BLaER1 treated with 17β-estradiol and CSF1 and Interleukin-3, amounts not matched to agents 10 nM and 100 nM (cell line): ENCODE results near the gene RNF150.

Experiments
- H3K27ac ChIP-seq, 11 experiments: shearing (Covaris generic); formaldehyde crosslinking; 2 replicates each; pipeline ENCODE4 v1.8.1; 2022
- H3K27me3 ChIP-seq, 11 experiments: shearing (Covaris generic); formaldehyde crosslinking; 2 replicates each; pipeline ENCODE4 v1.8.1; 2022
- H3K36me3 ChIP-seq, 11 experiments: shearing (Covaris generic); formaldehyde crosslinking; 2 replicates each; pipeline ENCODE4 v1.8.1; 2022
- H3K4me1 ChIP-seq, 10 experiments: shearing (Covaris generic); formaldehyde crosslinking; 2 replicates each; pipeline ENCODE4 v1.8.1; 2022
- H3K4me2 ChIP-seq, 11 experiments: shearing (Covaris generic); formaldehyde crosslinking; 2 replicates each; pipeline ENCODE4 v1.8.1; 2022
- H3K4me3 ChIP-seq, 10 experiments: shearing (Covaris generic); formaldehyde crosslinking; 2 replicates each; pipeline ENCODE4 v1.8.1; 2022
- H3K9ac ChIP-seq, 11 experiments: shearing (Covaris generic); formaldehyde crosslinking; 2 replicates each; pipeline ENCODE4 v1.8.1; 2022
- H3K9me3 ChIP-seq, 11 experiments: shearing (Covaris generic); formaldehyde crosslinking; replicated peaks in 1 of 11; 2 replicates each; pipeline ENCODE4 v1.8.1; 2022
- H4K20me1 ChIP-seq, 11 experiments: shearing (Covaris generic); formaldehyde crosslinking; 2 replicates each; pipeline ENCODE4 v1.8.1; 2022
- Cebpa-rat ChIP-seq, 11 experiments: shearing (Covaris generic); IDR thresholded peaks; 2 replicates each; pipeline ENCODE4 v1.8.1; 2022

Gene RNF150

GRCh38 chr4:140851032-140851636 lies 282.1 kb downstream of the RNF150 start:
- Histone ChIP-seq H3K9ac (no peak overlapping the region), H3K9me3 (no peaks in the 10 kb centered on the region), H3K4me1 (peaks cover 0 to 16% (median 0%) of the 10 kb centered on the region in 10 experiments; a peak in 6 of 20 replicates), H3K4me2 (no peak overlapping the region; a peak in 1 of 22 replicates), H3K36me3 (no peaks in the 10 kb centered on the region), H4K20me1 (no peaks in the 10 kb centered on the region), H3K27me3 (no peaks in the 10 kb centered on the region), H3K4me3 (no peak overlapping the region), H3K27ac (no peak overlapping the region)
- no peak for TF ChIP-seq Cebpa-rat (IDR thresholded peaks at IDR 0.05)

DNA sequence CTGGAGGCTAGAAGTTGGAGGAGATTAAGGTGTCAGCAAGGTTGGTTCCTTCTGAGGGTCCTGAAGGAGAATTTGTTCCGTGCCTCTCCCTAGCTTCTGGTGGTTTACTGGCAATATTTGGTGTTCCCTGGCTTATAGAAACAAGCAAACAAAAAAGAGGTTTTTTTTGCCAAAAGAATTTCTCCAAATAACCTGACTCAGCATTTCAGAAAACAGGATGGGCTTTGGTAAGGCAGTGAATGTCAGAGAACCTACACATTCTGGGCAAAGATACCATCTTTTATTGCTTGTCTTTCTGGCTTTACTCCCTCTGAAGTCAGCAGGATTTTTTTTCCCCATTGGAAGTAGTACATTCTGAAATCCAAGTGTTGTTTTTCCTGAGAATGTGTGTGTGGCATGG lies 283.7 kb downstream of the RNF150 start:
- no peak overlapping the region; a peak in 1 of 22 replicates for H3K9ac ChIP-seq

GRCh38 chr4:140846736-140847135 lies 286.5 kb downstream of the RNF150 start:
- no peak overlapping the region for H3K4me3 ChIP-seq
- 0 out of 22 replicates have a peak, but pooled peaks cover 0 to 4% (median 0%) of the 10 kb centered on the region in 11 experiments for H3K9me3 ChIP-seq
- H3K4me1 ChIP-seq: peaks cover 0 to 16% (median 0%) of the 10 kb centered on the region in 10 experiments; a peak in 6 of 20 replicates
- no peak overlapping the region for H3K27ac ChIP-seq
- no peaks in the 10 kb centered on the region for H3K36me3 ChIP-seq
- TF ChIP-seq Cebpa-rat (IDR thresholded peaks at IDR 0.05): no peak
- no peak overlapping the region for H3K9ac ChIP-seq
- no peak overlapping the region for H3K4me2 ChIP-seq
- no peaks in the 10 kb centered on the region for H3K27me3 ChIP-seq
- H4K20me1 ChIP-seq: no peaks in the 10 kb centered on the region

More for the DNA sequence above, 283.7 kb downstream of the RNF150 start:
- H3K4me3 ChIP-seq: no peak overlapping the region
- no peak for TF ChIP-seq Cebpa-rat (IDR thresholded peaks at IDR 0.05)
- H3K27ac ChIP-seq: no peak overlapping the region
- H3K36me3 ChIP-seq: no peaks in the 10 kb centered on the region
- no peaks in the 10 kb centered on the region for H3K27me3 ChIP-seq
- peaks cover 0 to 16% (median 0%) of the 10 kb centered on the region in 10 experiments; a peak in 6 of 20 replicates for H3K4me1 ChIP-seq
- H4K20me1 ChIP-seq: no peaks in the 10 kb centered on the region
- peak overlapping the region in 2 of 11 experiments; percentile 9 to 50; a peak in 1 of 22 replicates for H3K4me2 ChIP-seq
- H3K9me3 ChIP-seq: 0 out of 22 replicates have a peak, but pooled peaks cover 0 to 4% (median 0%) of the 10 kb centered on the region in 11 experiments

DNA sequence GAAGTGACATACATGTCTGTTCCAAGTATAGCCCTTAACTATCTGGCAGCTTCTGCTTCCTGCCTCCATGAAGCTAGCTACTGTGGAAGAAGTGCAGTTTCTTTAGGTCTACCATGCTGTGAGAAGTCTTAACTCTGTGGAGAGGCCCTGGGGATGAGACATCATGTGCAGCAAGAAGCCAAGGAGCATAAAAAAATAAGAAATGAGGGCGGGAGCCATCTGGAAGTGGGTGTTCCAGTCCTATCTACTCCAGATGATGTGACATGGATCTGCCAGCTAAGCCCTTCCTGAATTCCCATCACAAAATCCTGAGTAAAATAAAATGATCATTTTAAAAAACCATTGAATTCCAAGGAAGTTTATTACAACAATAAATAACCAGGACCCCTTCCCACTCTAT lies 289.2 kb downstream of the RNF150 start:
- Histone ChIP-seq H3K36me3 (no peaks in the 10 kb centered on the region), H3K4me2 (no peak overlapping the region), H3K9me3 (0 out of 22 replicates have a peak, but pooled peaks cover 0 to 4% (median 0%) of the 10 kb centered on the region in 11 experiments), H3K27ac (no peak overlapping the region), H3K4me1 (peaks cover 0 to 1% (median 0%) of the 10 kb centered on the region in 10 experiments; a peak in 1 of 20 replicates), H3K27me3 (no peaks in the 10 kb centered on the region), H3K4me3 (no peak overlapping the region), H4K20me1 (no peaks in the 10 kb centered on the region), H3K9ac (no peak overlapping the region)
- TF ChIP-seq Cebpa-rat (IDR thresholded peaks at IDR 0.05): no peak

- Histone ChIP-seq H4K20me1 (no peaks in the 10 kb centered on the region), H3K4me1 (peaks cover 0 to 16% (median 0%) of the 10 kb centered on the region in 10 experiments; a peak in 6 of 20 replicates), H3K27ac (no peak overlapping the region), H3K36me3 (no peaks in the 10 kb centered on the region), H3K9me3 (0 out of 22 replicates have a peak, but pooled peaks cover 0 to 4% (median 0%) of the 10 kb centered on the region in 11 experiments), H3K4me2 (no peak overlapping the region), H3K27me3 (no peaks in the 10 kb centered on the region), H3K9ac (no peak overlapping the region), H3K4me3 (no peak overlapping the region)
- no peak for TF ChIP-seq Cebpa-rat (IDR thresholded peaks at IDR 0.05)
Measured at GRCh38 chr4:140841186-140841585, 292.1 kb downstream of the RNF150 start.

GRCh38 chr4:140839888-140840790 lies 293.1 kb downstream of the RNF150 start:
- no peak overlapping the region for H3K9ac ChIP-seq
- H3K4me3 ChIP-seq: no peak overlapping the region
- H3K27me3 ChIP-seq: no peaks in the 10 kb centered on the region
- H3K36me3 ChIP-seq: no peaks in the 10 kb centered on the region
- H3K27ac ChIP-seq: no peak overlapping the region
- no peak overlapping the region for H3K4me2 ChIP-seq
- H3K4me1 ChIP-seq: peaks cover 0 to 16% (median 0%) of the 10 kb centered on the region in 10 experiments; a peak in 6 of 20 replicates
- H3K9me3 ChIP-seq: 0 out of 22 replicates have a peak, but pooled peaks cover 0 to 4% (median 0%) of the 10 kb centered on the region in 11 experiments
- no peaks in the 10 kb centered on the region for H4K20me1 ChIP-seq
- TF ChIP-seq Cebpa-rat (IDR thresholded peaks at IDR 0.05): no peak

DNA sequence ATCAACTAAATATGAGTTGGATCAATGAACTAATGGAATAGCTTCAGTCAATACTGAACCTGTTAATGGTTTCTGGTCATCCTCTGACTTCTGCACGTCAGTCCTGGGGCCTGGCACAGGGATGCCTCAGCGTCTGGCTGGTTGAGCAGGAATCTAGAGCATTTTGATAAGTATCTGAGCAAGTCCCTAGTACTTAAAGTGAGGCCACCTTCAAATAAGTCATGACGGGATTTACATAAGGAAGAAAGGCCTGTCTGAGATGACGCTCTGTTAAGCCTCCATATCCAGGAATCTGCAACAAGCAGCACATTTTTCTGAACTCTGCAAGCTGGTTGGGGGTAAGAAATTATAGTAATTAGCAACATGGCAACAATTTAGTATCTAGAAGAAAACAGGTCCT lies 293.9 kb downstream of the RNF150 start:
- H3K4me2 ChIP-seq: no peak overlapping the region
- TF ChIP-seq Cebpa-rat (IDR thresholded peaks at IDR 0.05): no peak
- peaks cover 0 to 16% (median 0%) of the 10 kb centered on the region in 10 experiments; a peak in 6 of 20 replicates for H3K4me1 ChIP-seq
- H3K4me3 ChIP-seq: no peak overlapping the region
- H4K20me1 ChIP-seq: no peaks in the 10 kb centered on the region
- no peaks in the 10 kb centered on the region for H3K9me3 ChIP-seq
- no peak overlapping the region for H3K27ac ChIP-seq
- H3K36me3 ChIP-seq: no peaks in the 10 kb centered on the region
- H3K27me3 ChIP-seq: no peaks in the 10 kb centered on the region
- no peak overlapping the region for H3K9ac ChIP-seq

DNA sequence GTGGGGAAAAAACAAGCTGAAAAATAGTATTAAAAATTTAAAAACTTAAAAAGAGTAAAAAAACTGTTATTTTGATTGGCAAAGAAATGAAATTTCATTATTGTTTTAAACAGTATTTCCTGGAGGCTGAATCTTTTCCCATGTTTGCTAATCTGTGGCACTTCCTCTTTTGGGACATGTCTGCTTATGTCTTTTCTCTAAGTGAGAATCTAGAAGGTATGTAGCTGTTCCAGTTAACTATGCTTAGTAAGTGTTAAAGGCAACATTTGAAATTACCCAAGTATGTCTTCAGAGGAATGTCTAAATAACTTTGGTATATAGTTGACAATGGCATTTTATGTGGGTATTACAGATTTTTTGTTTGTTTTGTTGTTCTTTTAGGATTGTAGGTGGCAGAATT lies 295.5 kb downstream of the RNF150 start:
- Histone ChIP-seq H3K4me1 (peaks cover 0 to 16% (median 0%) of the 10 kb centered on the region in 10 experiments; a peak in 6 of 20 replicates), H3K27ac (peak overlapping the region in 1 of 11 experiments; percentile 9; a peak in 1 of 22 replicates), H3K4me3 (no peak overlapping the region), H3K9me3 (no peaks in the 10 kb centered on the region), H3K4me2 (peak overlapping the region in 3 of 11 experiments; percentile 10 to 34 (median 25); a peak in 3 of 22 replicates), H3K36me3 (no peaks in the 10 kb centered on the region), H3K27me3 (no peaks in the 10 kb centered on the region), H3K9ac (no peak overlapping the region), H4K20me1 (no peaks in the 10 kb centered on the region)
- no peak for TF ChIP-seq Cebpa-rat (IDR thresholded peaks at IDR 0.05)
